Central memory CD8-positive, alpha-beta T cell (primary cell): ENCODE data around the gene ITPK1.

ENCODE experiments used
- ATAC-seq: fragments of 150-1000 bp; cut with Tn5 transposase; replicated peaks from 2 replicates; pipeline ENCODE4 v1.10.0; 2022; ENCODE audit warnings: mild to moderate bottlenecking, moderate FRiP score, moderate number of reproducible peaks; ENCODE audit not compliant: poor library complexity, severe bottlenecking; ENCODE audit errors: extremely low read depth
- DNase-seq, 2 donors: peaks; one replicate each; pipeline ENCODE4 v3.0.0; 2021; ENCODE audit warnings: low spot score in 2 of 2
- H3K27ac Mint-ChIP-seq: one replicate; pipeline ENCODE4 v1.8.0; 2022; ENCODE audit warnings: low read depth, mild to moderate bottlenecking, moderate library complexity, mixed read lengths
- H3K27me3 Mint-ChIP-seq: one replicate; pipeline ENCODE4 v1.8.0; 2022; ENCODE audit warnings: mixed read lengths
- H3K36me3 Mint-ChIP-seq: one replicate; pipeline ENCODE4 v1.8.0; 2022; ENCODE audit warnings: mild to moderate bottlenecking, moderate library complexity, mixed read lengths; ENCODE audit not compliant: insufficient read depth
- H3K4me1 Mint-ChIP-seq: one replicate; pipeline ENCODE4 v1.8.0; 2022; ENCODE audit warnings: mixed read lengths
- H3K4me3 Mint-ChIP-seq: one replicate; pipeline ENCODE4 v1.8.0; 2022; ENCODE audit warnings: mild to moderate bottlenecking, moderate library complexity, mixed read lengths
- H3K9me3 Mint-ChIP-seq: one replicate; pipeline ENCODE4 v1.8.0; 2022; ENCODE audit warnings: mixed read lengths

Gene ITPK1

DNA sequence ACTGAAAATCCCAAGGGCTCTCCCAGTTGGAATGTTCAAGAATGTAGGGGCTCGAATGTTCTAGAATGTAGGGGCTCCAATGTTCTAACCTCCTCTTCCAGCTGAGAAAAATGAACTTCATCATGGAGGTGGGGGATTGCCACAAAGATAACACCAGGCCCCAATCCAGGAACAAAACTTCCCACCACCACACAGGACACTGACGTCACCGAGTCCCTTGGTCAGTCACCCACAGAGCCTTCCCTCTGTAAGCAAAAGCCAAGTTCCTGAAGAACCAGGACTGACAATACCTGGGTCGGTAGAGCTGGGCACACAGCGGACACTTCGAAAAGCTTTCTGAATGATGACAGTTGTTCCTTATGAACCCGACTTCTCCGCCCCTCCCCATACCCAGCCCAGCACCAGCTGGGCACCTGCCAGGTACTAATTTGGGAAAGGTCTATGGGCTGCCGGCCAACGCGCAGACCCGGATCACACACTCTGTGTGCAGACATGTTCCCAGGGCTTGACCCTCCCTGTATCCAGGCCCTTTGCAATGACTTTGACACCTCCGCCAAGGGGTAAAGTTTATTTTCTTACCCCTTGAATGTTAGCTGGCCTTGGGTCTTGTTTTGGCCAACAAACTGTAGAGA lies 18.9 kb downstream of the ITPK1 start:
- no peaks in the 10 kb centered on the region for H3K27me3 Mint-ChIP-seq
- H3K27ac Mint-ChIP-seq, result no peak overlapping the region

DNA sequence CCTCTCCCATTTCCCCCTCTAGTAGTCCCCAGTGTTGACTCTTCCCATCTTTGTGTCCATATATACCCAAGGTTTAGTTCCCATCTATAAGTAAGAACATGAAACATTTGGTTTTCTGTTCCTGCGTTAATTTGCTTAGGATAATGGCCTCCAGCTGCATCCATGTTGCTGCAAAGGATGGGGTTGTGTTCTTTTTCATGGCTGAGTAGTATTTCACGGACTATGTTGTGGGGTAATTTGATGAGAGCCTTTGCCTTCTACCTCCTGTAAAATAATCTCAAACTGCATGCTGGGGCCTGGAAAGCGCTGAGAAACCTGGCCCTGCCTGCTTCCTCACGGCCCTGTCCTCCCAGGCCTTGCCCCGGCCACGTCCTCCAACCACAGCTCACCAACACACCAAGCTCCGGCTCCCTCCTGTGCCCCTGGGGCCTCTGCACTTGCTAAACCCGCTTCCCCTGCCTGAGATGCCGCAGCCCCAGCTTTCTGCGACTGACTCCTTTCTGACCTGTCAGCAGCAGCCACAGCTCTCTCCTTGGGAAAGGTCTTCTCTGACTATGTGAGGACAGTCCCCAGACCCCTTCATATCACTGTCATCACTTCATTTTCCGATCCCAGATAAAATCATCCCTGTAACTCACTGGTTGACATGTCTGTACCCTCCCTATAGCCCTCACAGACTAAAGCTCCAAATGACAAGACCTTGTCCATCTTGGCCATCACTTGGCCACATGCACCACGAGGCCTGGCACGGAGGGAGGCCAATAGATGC lies 19.8 kb downstream of the ITPK1 start:
- DNase-seq (no peak), ATAC-seq (no peak)
- Mint-ChIP-seq H3K27me3 (no peaks in the 10 kb centered on the region), H3K9me3 (no peaks in the 10 kb centered on the region), H3K4me3 (no peak overlapping the region), H3K27ac (no peak overlapping the region), H3K36me3 (peaks cover 2% of the 10 kb centered on the region), H3K4me1 (peaks cover 49% of the 10 kb centered on the region)

More for the DNA sequence above, 18.9 kb downstream of the ITPK1 start:
- ATAC-seq, result no peak
- H3K36me3 Mint-ChIP-seq, result peaks cover 2% of the 10 kb centered on the region
- no peak overlapping the region for H3K4me3 Mint-ChIP-seq
- H3K4me1 Mint-ChIP-seq, result peaks cover 42% of the 10 kb centered on the region
- DNase-seq, result no peak
- H3K9me3 Mint-ChIP-seq, result no peaks in the 10 kb centered on the region

DNA sequence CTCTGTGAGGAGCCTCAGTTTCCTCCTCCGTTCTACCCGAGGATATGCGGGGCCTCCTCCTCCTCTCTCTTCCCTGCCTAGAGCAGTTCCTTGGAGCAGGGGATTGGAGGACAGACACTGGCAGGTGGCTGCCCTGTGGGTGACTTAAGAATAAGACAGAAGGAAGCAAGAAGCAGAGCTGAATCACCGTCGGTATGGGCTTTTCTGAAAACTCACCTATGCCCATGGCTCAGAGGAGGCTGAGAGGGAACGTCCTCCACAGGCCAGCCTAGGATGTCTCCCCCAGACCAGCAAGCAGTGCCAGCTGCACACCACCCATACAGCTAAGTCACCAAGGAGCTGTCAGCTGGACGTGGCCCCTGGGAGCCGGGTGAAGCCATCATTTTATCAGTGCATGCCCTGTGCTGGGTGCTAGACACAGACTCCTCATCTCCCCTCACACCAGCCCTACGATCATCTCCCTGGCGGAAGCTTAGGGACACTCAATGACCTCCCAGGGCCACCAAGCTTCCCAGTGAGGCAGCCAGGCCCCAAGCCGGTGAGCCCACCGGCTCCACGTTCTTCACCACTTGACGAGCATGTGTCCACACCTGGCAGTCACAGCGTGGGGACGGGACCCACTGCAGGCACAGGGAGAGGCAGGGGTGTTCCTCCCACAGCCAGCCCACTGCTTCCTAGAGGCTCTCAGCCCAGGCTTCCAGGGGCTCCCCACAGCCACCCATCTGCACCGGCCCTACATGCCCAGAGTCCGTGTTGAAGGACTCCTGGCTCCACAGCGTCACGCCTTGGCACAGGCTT lies 21.4 kb downstream of the ITPK1 start:
- Mint-ChIP-seq H3K4me3 (no peak overlapping the region), H3K4me1 (peaks cover 65% of the 10 kb centered on the region), H3K36me3 (peaks cover 4% of the 10 kb centered on the region), H3K9me3 (no peaks in the 10 kb centered on the region), H3K27me3 (no peaks in the 10 kb centered on the region), H3K27ac (no peak overlapping the region)
- DNase-seq, result no peak
- ATAC-seq, result no peak

- no peak overlapping the region for H3K27ac Mint-ChIP-seq
- DNase-seq (no peak), ATAC-seq (no peak)
- peaks cover 5% of the 10 kb centered on the region for H3K36me3 Mint-ChIP-seq
- no peaks in the 10 kb centered on the region for H3K27me3 Mint-ChIP-seq
- no peaks in the 10 kb centered on the region for H3K9me3 Mint-ChIP-seq
- H3K4me3 Mint-ChIP-seq, result no peak overlapping the region
- peaks cover 69% of the 10 kb centered on the region for H3K4me1 Mint-ChIP-seq
Measured at GRCh38 chr14:93092606-93093556, 22.8 kb downstream of the ITPK1 start.

GRCh38 chr14:93091666-93092065 lies 24.1 kb downstream of the ITPK1 start:
- H3K9me3 Mint-ChIP-seq, result no peaks in the 10 kb centered on the region

DNA sequence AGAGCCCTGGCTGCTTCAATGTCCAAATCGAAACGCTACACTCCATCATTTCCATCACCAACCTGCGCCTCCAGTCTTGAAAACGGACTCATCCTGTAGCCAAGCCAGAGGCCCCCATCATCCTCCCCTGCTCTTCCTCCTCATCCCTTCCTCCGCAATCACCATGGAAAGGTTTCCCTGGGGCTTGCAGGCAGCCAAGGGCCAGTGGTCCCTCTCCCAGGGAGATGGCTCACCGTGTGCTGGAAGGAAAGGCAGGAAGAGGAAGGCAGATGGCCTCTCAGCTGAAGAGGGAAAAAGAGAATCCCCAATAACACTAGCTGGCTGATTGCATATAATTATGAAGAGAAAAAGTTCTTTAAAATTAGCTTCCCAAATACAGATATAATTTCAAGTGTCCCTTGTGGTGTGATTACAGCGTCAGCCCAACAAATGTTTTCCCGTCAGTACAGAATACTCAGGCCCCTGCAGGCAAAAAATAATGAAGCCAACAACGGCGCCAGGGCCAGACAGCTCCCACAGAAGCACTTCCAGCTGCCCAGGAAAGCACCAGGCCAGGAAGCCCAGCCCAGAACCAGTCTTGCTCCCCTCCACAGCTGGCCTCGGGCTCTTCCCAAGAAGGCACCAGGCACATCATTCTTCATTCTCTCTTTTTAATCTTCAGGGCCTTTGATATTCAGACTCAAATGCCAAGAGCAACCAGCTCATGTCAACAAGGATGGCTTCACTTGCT lies 24.7 kb downstream of the ITPK1 start:
- ATAC-seq, result no peak
- Mint-ChIP-seq H3K4me3 (no peak overlapping the region), H3K36me3 (peaks cover 3% of the 10 kb centered on the region), H3K4me1 (peaks cover 75% of the 10 kb centered on the region), H3K27ac (peak overlapping the region; percentile 69), H3K27me3 (no peaks in the 10 kb centered on the region), H3K9me3 (no peaks in the 10 kb centered on the region)
- no peak for DNase-seq

More at GRCh38 chr14:93091666-93092065, 24.1 kb downstream of the ITPK1 start:
- H3K27ac Mint-ChIP-seq, result peak overlapping the region; percentile 69
- peaks cover 74% of the 10 kb centered on the region for H3K4me1 Mint-ChIP-seq
- H3K4me3 Mint-ChIP-seq, result no peak overlapping the region
- no peaks in the 10 kb centered on the region for H3K27me3 Mint-ChIP-seq
- ATAC-seq (no peak), DNase-seq (no peak)
- peaks cover 3% of the 10 kb centered on the region for H3K36me3 Mint-ChIP-seq

DNA sequence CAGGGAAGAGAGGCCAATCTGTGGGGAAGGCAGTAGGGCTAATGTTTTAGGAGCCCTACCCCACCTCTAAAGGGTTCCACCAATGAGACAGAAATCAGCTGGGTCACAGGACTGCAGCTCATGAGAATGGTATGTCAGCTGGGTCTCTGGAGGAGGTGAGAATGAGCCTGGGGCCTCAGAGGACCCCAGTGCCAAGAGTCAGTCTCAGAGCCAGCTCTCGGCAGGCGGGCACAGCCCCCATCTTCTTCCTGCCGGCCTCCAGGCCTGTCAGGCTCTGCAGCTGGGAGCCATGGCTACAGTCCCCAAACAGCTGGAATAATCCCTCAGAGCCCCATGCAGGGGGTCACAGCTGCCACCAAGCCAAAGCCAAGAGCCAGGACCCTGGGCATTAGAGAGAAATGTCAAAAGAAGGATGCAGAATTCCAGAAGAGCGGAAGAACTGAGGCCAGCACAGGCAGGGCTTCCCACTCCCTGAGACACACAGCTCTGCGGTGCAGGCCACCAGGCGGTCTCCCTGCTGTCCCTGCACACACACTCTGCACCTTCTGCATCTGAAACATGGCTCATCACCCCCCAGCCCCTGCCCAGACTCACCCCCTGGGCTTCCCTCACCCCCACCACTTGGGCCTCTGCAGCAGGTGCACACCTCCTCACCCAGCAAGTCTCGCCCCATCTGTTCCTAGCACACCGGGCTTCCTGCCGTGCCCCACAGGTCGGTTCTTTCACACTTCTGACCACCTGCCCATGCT lies 26.0 kb downstream of the ITPK1 start:
- Mint-ChIP-seq H3K27me3 (no peaks in the 10 kb centered on the region), H3K27ac (peak overlapping the region; percentile 25), H3K4me3 (no peak overlapping the region), H3K36me3 (peaks cover 3% of the 10 kb centered on the region), H3K9me3 (no peaks in the 10 kb centered on the region), H3K4me1 (peaks cover 64% of the 10 kb centered on the region)
- no peak for DNase-seq
- ATAC-seq, result no peak

- Mint-ChIP-seq H3K4me3 (no peak overlapping the region), H3K27me3 (no peaks in the 10 kb centered on the region), H3K9me3 (no peaks in the 10 kb centered on the region), H3K27ac (peak overlapping the region; percentile 61), H3K4me1 (peaks cover 58% of the 10 kb centered on the region), H3K36me3 (peaks cover 3% of the 10 kb centered on the region)
- no peak for ATAC-seq
- DNase-seq, result no peak
Measured at GRCh38 chr14:93086441-93087055, 29.2 kb downstream of the ITPK1 start.

GRCh38 chr14:93085911-93086310 lies 29.8 kb downstream of the ITPK1 start:
- Mint-ChIP-seq H3K27me3 (no peaks in the 10 kb centered on the region), H3K4me1 (peaks cover 57% of the 10 kb centered on the region), H3K4me3 (no peak overlapping the region), H3K9me3 (no peaks in the 10 kb centered on the region), H3K27ac (peak overlapping the region; percentile 61), H3K36me3 (peaks cover 3% of the 10 kb centered on the region)
- DNase-seq, result no peak
- no peak for ATAC-seq

- Mint-ChIP-seq H3K27me3 (no peaks in the 10 kb centered on the region), H3K36me3 (peaks cover 1% of the 10 kb centered on the region), H3K4me3 (no peak overlapping the region), H3K4me1 (peaks cover 50% of the 10 kb centered on the region), H3K27ac (no peak overlapping the region), H3K9me3 (no peaks in the 10 kb centered on the region)
- ATAC-seq, result no peak
- no peak for DNase-seq
Measured at GRCh38 chr14:93084866-93085857, 30.6 kb downstream of the ITPK1 start.
